ENCODE results near the gene UFD1.

UFD1 gene

GRCh38 chr22:19410941-19411689 lies 67.9 kb downstream of the UFD1 start:
- DNase-seq = no peak
- H3K27me3 ChIP-seq = no peaks in the 10 kb centered on the region
- no peak for TF ChIP-seq CTCF (IDR thresholded peaks at IDR 0.05; ENCODE audit: low read depth, low read length)
- peaks cover 20% of the 10 kb centered on the region for H3K4me1 ChIP-seq
- no peak overlapping the region for H3K4me3 ChIP-seq (ENCODE audit: low read depth, low read length)
- no peaks in the 10 kb centered on the region for H3K9me3 ChIP-seq
- peaks cover 44% of the 10 kb centered on the region for H3K36me3 ChIP-seq

GRCh38 chr22:19407649-19408606 lies 71.1 kb downstream of the UFD1 start:
- no peaks in the 10 kb centered on the region for H3K27me3 ChIP-seq
- TF ChIP-seq CTCF (IDR thresholded peaks at IDR 0.05; ENCODE audit: low read depth, low read length) = no peak
- no peaks in the 10 kb centered on the region for H3K9me3 ChIP-seq
- no peak overlapping the region for H3K4me3 ChIP-seq (ENCODE audit: low read depth, low read length)
- peaks cover 20% of the 10 kb centered on the region for H3K4me1 ChIP-seq
- peaks cover 64% of the 10 kb centered on the region for H3K36me3 ChIP-seq
- peak; percentile 90 for DNase-seq

- Histone ChIP-seq H3K36me3 (peaks cover 65% of the 10 kb centered on the region), H3K4me3 (ENCODE audit: low read depth, low read length) (no peak overlapping the region), H3K4me1 (peaks cover 20% of the 10 kb centered on the region), H3K9me3 (no peaks in the 10 kb centered on the region; the same call in 1 of the 2 replicates), H3K27me3 (no peaks in the 10 kb centered on the region)
- TF ChIP-seq CTCF (IDR thresholded peaks at IDR 0.05; ENCODE audit: low read depth, low read length) = no peak
- no peak for DNase-seq
Measured at GRCh38 chr22:19406846-19407245, 72.1 kb downstream of the UFD1 start.

- Histone ChIP-seq H3K27me3 (no peaks in the 10 kb centered on the region), H3K36me3 (peaks cover 64% of the 10 kb centered on the region)
Measured at GRCh38 chr22:19406281-19406811, 72.6 kb downstream of the UFD1 start.

GRCh38 chr22:19405652-19406051 lies 73.3 kb downstream of the UFD1 start:
- H3K27me3 ChIP-seq = no peaks in the 10 kb centered on the region
- H3K4me3 ChIP-seq (ENCODE audit: low read depth, low read length) = no peak overlapping the region
- H3K36me3 ChIP-seq = peaks cover 66% of the 10 kb centered on the region
- peaks cover 20% of the 10 kb centered on the region for H3K4me1 ChIP-seq
- no peaks in the 10 kb centered on the region; the same call in 1 of the 2 replicates for H3K9me3 ChIP-seq
- TF ChIP-seq CTCF (IDR thresholded peaks at IDR 0.05; ENCODE audit: low read depth, low read length) = no peak
- no peak for DNase-seq

More at GRCh38 chr22:19406281-19406811, 72.6 kb downstream of the UFD1 start:
- DNase-seq = no peak
- Histone ChIP-seq H3K4me1 (peaks cover 20% of the 10 kb centered on the region), H3K4me3 (ENCODE audit: low read depth, low read length) (no peak overlapping the region), H3K9me3 (no peaks in the 10 kb centered on the region; the same call in 1 of the 2 replicates)
- TF ChIP-seq CTCF (IDR thresholded peaks at IDR 0.05; ENCODE audit: low read depth, low read length) = no peak
